B cell (primary cell): ENCODE results near the gene ROPN1. TPM values are rescaled to one million over a fixed set of nuclear protein-coding genes. Genes with fewer than 3 reads are reported as not detected.
"Not testable (repeated sequence)": the region's sequence is repeated elsewhere in the genome, so short reads cannot be mapped to it uniquely, and the experiment has no call there.

Source experiments
- ATAC-seq: fragments of 200-7000 bp; cut with Tn5 transposase; one replicate; pipeline ENCODE4 v1.10.0; 2021; ENCODE audit warnings: low read depth, mild to moderate bottlenecking, moderate number of reproducible peaks, moderate library complexity
- CTCF ChIA-PET: fragments of 350-600 bp; sonication (Branson Sonifier 250); formaldehyde crosslinking; loops from one replicate; lab custom pipeline; 2021; ENCODE audit warnings: antibody characterized with exemption, inconsistent platforms; lab: Charles Lee
- POLR2A ChIA-PET: fragments of 350-600 bp; sonication (Branson Sonifier 250); formaldehyde crosslinking; loops from one replicate; lab custom pipeline; 2021; ENCODE audit warnings: antibody characterized with exemption; lab: Charles Lee
- DNase-seq: peaks from one replicate; pipeline ENCODE4 v3.0.0; 2013
- H2AFZ ChIP-seq: 2 replicates; pipeline ENCODE4 v1.6.1; 2012; ENCODE audit warnings: mild to moderate bottlenecking, low read depth, low read length; ENCODE audit not compliant: insufficient read depth, poor library complexity, severe bottlenecking
- H3K27ac ChIP-seq, 2 donors: 1 replicate in 1 of 2; 2 replicates in 1 of 2; pipeline ENCODE4 v1.5.1; 2012 to 2013; ENCODE audit warnings: low read length in 2 of 2, mild to moderate bottlenecking in 2 of 2, moderate library complexity in 1 of 2
- H3K27me3 ChIP-seq, 4 experiments: fragments of 200-600 bp in 1 of 4; sonication (generic) in 1 of 4; replicated peaks in 1 of 4; 1 replicate in 2 of 4; 2 replicates in 2 of 4; pipeline versions ENCODE4 v1.6.1 to v1.7.0; 2013 to 2016; ENCODE audit warnings: low read length in 3 of 4, mild to moderate bottlenecking in 2 of 4, mixed read lengths in 1 of 4, moderate library complexity in 1 of 4; ENCODE audit not compliant: insufficient read depth in 4 of 4, control insufficient read depth in 3 of 4; ENCODE audit errors: control extremely low read depth in 1 of 4
- H3K36me3 ChIP-seq, 2 experiments: replicated peaks in 1 of 2; 1 replicate in 1 of 2; 2 replicates in 1 of 2; pipeline versions ENCODE4 v1.6.1 to v1.7.1; 2013; ENCODE audit warnings: low read length in 1 of 2; ENCODE audit not compliant: insufficient read depth in 2 of 2, control insufficient read depth in 1 of 2; ENCODE audit errors: control extremely low read depth in 1 of 2, extremely low read depth in 1 of 2
- H3K4me1 ChIP-seq, 2 donors: fragments of 200-600 bp in 1 of 2; sonication (generic) in 1 of 2; 1 replicate in 1 of 2; 2 replicates in 1 of 2; pipeline versions ENCODE4 v1.5.1 to v1.6.1; 2013 to 2017; ENCODE audit warnings: low read length in 2 of 2; ENCODE audit not compliant: control insufficient read depth in 2 of 2, insufficient read depth in 2 of 2
- H3K4me2 ChIP-seq: replicated peaks from 2 replicates; pipeline ENCODE3; 2012; ENCODE audit warnings: mild to moderate bottlenecking, low read depth, low read length; ENCODE audit not compliant: poor library complexity, severe bottlenecking
- H3K4me3 ChIP-seq, 5 experiments: fragments of 200-600 bp in 1 of 5; sonication (generic) in 1 of 5; 1 replicate in 3 of 5; 2 replicates in 2 of 5; pipeline versions ENCODE4 v1.5.1 to v1.7.0; 2011 to 2016; ENCODE audit warnings: low read length in 4 of 5, mild to moderate bottlenecking in 4 of 5, low read depth in 2 of 5, control low read depth in 1 of 5, moderate library complexity in 1 of 5; ENCODE audit not compliant: insufficient read depth in 1 of 5; ENCODE audit errors: control extremely low read depth in 1 of 5, extremely low read depth in 1 of 5
- H3K79me2 ChIP-seq: fragments of 200-600 bp; sonication (generic); one replicate; pipeline ENCODE4 v1.6.0; 2016; ENCODE audit warnings: low read length; ENCODE audit not compliant: control insufficient read depth, insufficient read depth
- H3K9ac ChIP-seq: fragments of 200-600 bp; sonication (generic); 2 replicates; pipeline ENCODE4 v1.6.1; 2017; ENCODE audit warnings: mild to moderate bottlenecking, low read length, moderate library complexity
- H3K9me3 ChIP-seq, 3 donors: one replicate each; pipeline versions ENCODE4 v1.6.1 to v1.7.1; 2013; ENCODE audit warnings: low read length in 2 of 3; ENCODE audit not compliant: control insufficient read depth in 2 of 3, insufficient read depth in 1 of 3; ENCODE audit errors: control extremely low read depth in 1 of 3
- H4K20me1 ChIP-seq: 2 replicates; pipeline ENCODE4 v1.6.0; 2012; ENCODE audit warnings: mild to moderate bottlenecking, low read length; ENCODE audit not compliant: insufficient read depth, control insufficient read depth, poor library complexity, severe bottlenecking
- H3K27ac Mint-ChIP-seq: one replicate; pipeline ENCODE4 v1.8.0; 2021; ENCODE audit warnings: mixed read lengths
- H3K27me3 Mint-ChIP-seq: one replicate; pipeline ENCODE4 v1.8.0; 2021; ENCODE audit warnings: mixed read lengths
- H3K4me1 Mint-ChIP-seq: one replicate; pipeline ENCODE4 v1.8.0; 2021; ENCODE audit warnings: mixed read lengths
- H3K4me3 Mint-ChIP-seq: one replicate; pipeline ENCODE4 v1.8.0; 2021; ENCODE audit warnings: mixed read lengths
- H3K9me3 Mint-ChIP-seq: one replicate; pipeline ENCODE4 v1.8.0; 2022; ENCODE audit warnings: mixed read lengths; ENCODE audit not compliant: insufficient read depth
- WGBS: methylation state at CpG from one replicate; pipeline ENCODE4 v1.1.5; 2013; ENCODE audit warnings: missing lambda C conversion rate; ENCODE audit not compliant: insufficient coverage; 5-methylcytosine and 5-hydroxymethylcytosine counted together
- intact Hi-C: fragments of 100-400 bp; cut with micrococcal nuclease; formaldehyde crosslinking; loops from one replicate; pipeline ENCODE4 v1.10.0; 2022
- polyA plus RNA-seq: library from polyadenylated mRNA; depleted of rRNA; stranded (reverse); fragments of >200 nt; gene quantifications from 2 replicates; pipeline ENCODE4 v1.2.3, GENCODE V29; 2012
- total RNA-seq, 2 donors: library from RNA; stranded (reverse); fragments of 120-200 nt in 1 of 2; gene quantifications; 1 replicate in 1 of 2; 2 replicates in 1 of 2; pipeline versions ENCODE4 v1.2.3 to v1.2.4, GENCODE V29; 2013 to 2022

The ROPN1 gene
- total and polyA plus RNA-seq, 2 donors (not counting 1 experiment from before 2014, with no cell fraction given): not detected

- POLR2A ChIA-PET, H3K4me1 ChIP-seq, H3K36me3 ChIP-seq: not testable (repeated sequence)
These were observed 15.6 kb downstream of the ROPN1 start for GRCh38 chr3:123976181-123976898.

DNA sequence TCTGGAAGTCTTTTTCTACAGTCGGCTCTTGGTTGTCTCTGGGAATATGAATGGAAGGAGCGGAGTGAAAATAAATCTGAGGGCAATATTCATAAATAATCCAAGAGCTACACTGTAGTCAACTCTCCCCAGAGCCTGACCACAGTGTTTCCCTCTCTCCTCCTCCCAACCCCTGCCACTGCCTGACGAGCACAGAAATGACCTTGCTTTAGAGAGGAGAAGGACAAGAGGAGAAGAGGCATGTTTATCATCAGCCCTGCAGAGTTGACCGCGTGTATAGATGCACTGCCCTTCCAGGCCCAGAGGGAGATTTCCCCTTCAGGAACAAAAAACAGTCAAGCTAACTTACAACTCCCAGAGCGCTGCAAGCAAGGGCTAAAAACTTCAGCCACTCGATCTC lies 16.9 kb downstream of the ROPN1 start:
- H2AFZ ChIP-seq, H4K20me1 ChIP-seq, H3K36me3 ChIP-seq, intact Hi-C loops, H3K4me1 Mint-ChIP-seq, H3K79me2 ChIP-seq, H3K9ac ChIP-seq, H3K4me2 ChIP-seq, DNase-seq, H3K4me3 ChIP-seq, H3K27ac ChIP-seq, H3K4me3 Mint-ChIP-seq, CTCF ChIA-PET, H3K9me3 Mint-ChIP-seq, H3K4me1 ChIP-seq, H3K9me3 ChIP-seq, POLR2A ChIA-PET, ATAC-seq, H3K27ac Mint-ChIP-seq, H3K27me3 ChIP-seq: not testable (repeated sequence)
- peaks cover 43% of the 10 kb centered on the region for H3K27me3 Mint-ChIP-seq
- no CpG with 5 or more reads among the region's 7 CpGs for WGBS

More at GRCh38 chr3:123976181-123976898, 15.6 kb downstream of the ROPN1 start:
- H3K79me2 ChIP-seq, H3K9me3 Mint-ChIP-seq, ATAC-seq, H3K9ac ChIP-seq, H3K4me2 ChIP-seq, H4K20me1 ChIP-seq, H3K27ac ChIP-seq, intact Hi-C loops, H3K9me3 ChIP-seq, DNase-seq, H3K4me3 ChIP-seq, H2AFZ ChIP-seq, H3K4me3 Mint-ChIP-seq, H3K4me1 Mint-ChIP-seq, H3K27ac Mint-ChIP-seq, CTCF ChIA-PET: not testable (repeated sequence)
- H3K27me3 Mint-ChIP-seq: peaks cover 46% of the 10 kb centered on the region
- peaks cover 0 to 11% (median 6%) of the 10 kb centered on the region in 4 experiments for H3K27me3 ChIP-seq
- whole genome bisulfite sequencing: no CpG with 5 or more reads among the region's 4 CpGs
